Activated T-cell treated with anti-CD3 and anti-CD28 coated beads for 1 hour (primary cell): Measurements from ENCODE around the gene GTPBP10.

Experiments used
- DNase-seq: peaks from one replicate; pipeline ENCODE4 v3.0.0-alpha.2; 2020; ENCODE audit warnings: low read depth

The GTPBP10 gene

GRCh38 chr7:90432752-90433151, 86.2 kb downstream of the GTPBP10 start:
- no peak for DNase-seq

- no peak for DNase-seq
Observed at GRCh38 chr7:90433221-90433620, 86.7 kb downstream of the GTPBP10 start.
